ENCODE measurements around the gene SLC15A1.

DNA sequence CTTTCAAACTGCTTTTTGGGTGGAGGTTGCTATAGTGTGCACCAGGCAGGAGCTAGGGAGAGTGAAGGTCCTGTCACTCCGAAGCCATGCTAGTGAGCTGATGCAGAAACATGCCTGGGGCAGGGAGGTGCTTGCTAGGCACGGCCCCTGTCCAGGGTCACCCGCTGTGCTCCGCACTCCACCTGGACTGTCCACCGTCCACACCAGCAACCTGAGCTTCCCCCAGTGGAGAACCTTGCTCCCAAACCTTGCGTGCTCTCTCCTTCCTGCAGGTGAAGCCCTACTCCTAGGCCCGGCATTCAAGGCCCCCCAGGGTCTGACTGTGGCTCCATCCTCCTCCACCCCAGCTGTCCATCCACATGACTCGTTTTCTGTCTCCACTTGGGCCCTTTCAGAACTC is 12.3 kb downstream of the SLC15A1 start:
- TF ChIP-seq, protein P1, sequence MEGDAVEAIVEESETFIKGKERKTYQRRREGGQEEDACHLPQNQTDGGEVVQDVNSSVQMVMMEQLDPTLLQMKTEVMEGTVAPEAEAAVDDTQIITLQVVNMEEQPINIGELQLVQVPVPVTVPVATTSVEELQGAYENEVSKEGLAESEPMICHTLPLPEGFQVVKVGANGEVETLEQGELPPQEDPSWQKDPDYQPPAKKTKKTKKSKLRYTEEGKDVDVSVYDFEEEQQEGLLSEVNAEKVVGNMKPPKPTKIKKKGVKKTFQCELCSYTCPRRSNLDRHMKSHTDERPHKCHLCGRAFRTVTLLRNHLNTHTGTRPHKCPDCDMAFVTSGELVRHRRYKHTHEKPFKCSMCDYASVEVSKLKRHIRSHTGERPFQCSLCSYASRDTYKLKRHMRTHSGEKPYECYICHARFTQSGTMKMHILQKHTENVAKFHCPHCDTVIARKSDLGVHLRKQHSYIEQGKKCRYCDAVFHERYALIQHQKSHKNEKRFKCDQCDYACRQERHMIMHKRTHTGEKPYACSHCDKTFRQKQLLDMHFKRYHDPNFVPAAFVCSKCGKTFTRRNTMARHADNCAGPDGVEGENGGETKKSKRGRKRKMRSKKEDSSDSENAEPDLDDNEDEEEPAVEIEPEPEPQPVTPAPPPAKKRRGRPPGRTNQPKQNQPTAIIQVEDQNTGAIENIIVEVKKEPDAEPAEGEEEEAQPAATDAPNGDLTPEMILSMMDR (tag by site-specific recombination; IDR thresholded peaks at IDR 0.05) = no peak
- TF ChIP-seq ZNF423 (tag by site-specific recombination; IDR thresholded peaks at IDR 0.05) (no peak), TRIM28 (IDR thresholded peaks at IDR 0.05; ENCODE audit: borderline replicate concordance, low read length) (no peak), ZNF155 (tag by site-specific recombination; IDR thresholded peaks at IDR 0.05) (no peak), SP2 (tag by site-specific recombination; IDR thresholded peaks at IDR 0.05) (no peak)
- TF ChIP-seq, protein P2, sequence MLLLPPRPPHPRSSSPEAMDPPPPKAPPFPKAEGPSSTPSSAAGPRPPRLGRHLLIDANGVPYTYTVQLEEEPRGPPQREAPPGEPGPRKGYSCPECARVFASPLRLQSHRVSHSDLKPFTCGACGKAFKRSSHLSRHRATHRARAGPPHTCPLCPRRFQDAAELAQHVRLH (tag by site-specific recombination; IDR thresholded peaks at IDR 0.05) = no peak
- TF ChIP-seq, protein P3, sequence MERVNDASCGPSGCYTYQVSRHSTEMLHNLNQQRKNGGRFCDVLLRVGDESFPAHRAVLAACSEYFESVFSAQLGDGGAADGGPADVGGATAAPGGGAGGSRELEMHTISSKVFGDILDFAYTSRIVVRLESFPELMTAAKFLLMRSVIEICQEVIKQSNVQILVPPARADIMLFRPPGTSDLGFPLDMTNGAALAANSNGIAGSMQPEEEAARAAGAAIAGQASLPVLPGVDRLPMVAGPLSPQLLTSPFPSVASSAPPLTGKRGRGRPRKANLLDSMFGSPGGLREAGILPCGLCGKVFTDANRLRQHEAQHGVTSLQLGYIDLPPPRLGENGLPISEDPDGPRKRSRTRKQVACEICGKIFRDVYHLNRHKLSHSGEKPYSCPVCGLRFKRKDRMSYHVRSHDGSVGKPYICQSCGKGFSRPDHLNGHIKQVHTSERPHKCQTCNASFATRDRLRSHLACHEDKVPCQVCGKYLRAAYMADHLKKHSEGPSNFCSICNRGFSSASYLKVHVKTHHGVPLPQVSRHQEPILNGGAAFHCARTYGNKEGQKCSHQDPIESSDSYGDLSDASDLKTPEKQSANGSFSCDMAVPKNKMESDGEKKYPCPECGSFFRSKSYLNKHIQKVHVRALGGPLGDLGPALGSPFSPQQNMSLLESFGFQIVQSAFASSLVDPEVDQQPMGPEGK (tag by site-specific recombination; IDR thresholded peaks at IDR 0.05) = no peak

All from HEK293 (cell line).